Fibroblast of skin of left biceps (primary cell): ENCODE results near the gene SLK.

Experiments used
- DNase-seq, 2 experiments: peaks; one replicate each; pipeline ENCODE4 v3.0.0-alpha.2; 2013; ENCODE audit warnings: low read depth in 2 of 2

SLK gene

GRCh38 chr10:103941801-103942200 lies 25.1 kb upstream of the SLK start:
- no peak for DNase-seq

GRCh38 chr10:103942866-103943265 lies 24.1 kb upstream of the SLK start:
- no peak for DNase-seq

- DNase-seq = no peak
Observed at GRCh38 chr10:103947799-103948516, 19.0 kb upstream of the SLK start.

GRCh38 chr10:103949728-103950127 lies 17.2 kb upstream of the SLK start:
- no peak for DNase-seq

GRCh38 chr10:103951183-103951582 lies 15.8 kb upstream of the SLK start:
- no peak for DNase-seq

GRCh38 chr10:103951942-103952341 lies 15.0 kb upstream of the SLK start:
- no peak for DNase-seq

GRCh38 chr10:103954543-103954942 lies 12.4 kb upstream of the SLK start:
- no peak for DNase-seq

GRCh38 chr10:103958996-103959395 lies 7.9 kb upstream of the SLK start:
- DNase-seq = no peak

GRCh38 chr10:103960103-103960502 lies 6.8 kb upstream of the SLK start:
- no peak for DNase-seq

GRCh38 chr10:103967448-103968071 lies 620 bp downstream of the SLK start:
- no peak for DNase-seq

- no peak for DNase-seq
Observed at GRCh38 chr10:103968441-103969391, 1.8 kb downstream of the SLK start.

GRCh38 chr10:103969436-103969835 lies 2.5 kb downstream of the SLK start:
- no peak for DNase-seq

- no peak for DNase-seq
Observed at GRCh38 chr10:103969857-103970627, 3.1 kb downstream of the SLK start.

GRCh38 chr10:103975169-103975568 lies 8.2 kb downstream of the SLK start:
- DNase-seq = no peak

GRCh38 chr10:103977204-103977603 lies 10.3 kb downstream of the SLK start:
- no peak for DNase-seq

- no peak for DNase-seq
Observed at GRCh38 chr10:103979530-103979929, 12.6 kb downstream of the SLK start.

- no peak for DNase-seq
Observed at GRCh38 chr10:103980288-103980906, 13.5 kb downstream of the SLK start.

GRCh38 chr10:103982639-103983038 lies 15.7 kb downstream of the SLK start:
- no peak for DNase-seq

GRCh38 chr10:103983367-103983911 lies 16.5 kb downstream of the SLK start:
- DNase-seq = no peak

GRCh38 chr10:103985726-103986125 lies 18.8 kb downstream of the SLK start:
- no peak for DNase-seq

GRCh38 chr10:103986360-103986759 lies 19.4 kb downstream of the SLK start:
- no peak for DNase-seq
